ENCODE results near the gene MYO9B.

- TF ChIP-seq POLR2AphosphoS5 (IDR thresholded peaks at IDR 0.05; ENCODE audit: low read depth, low read length) (no peak), REST (IDR thresholded peaks at IDR 0.05; ENCODE audit: insufficient read depth in 1 of 2, low read depth in 2 of 2, low read length in 2 of 2) (no peak)
Observed at GRCh38 chr19:17205237-17206140, 129.9 kb downstream of the MYO9B start.
